Activated CD4-positive, alpha-beta memory T cell treated with anti-CD3 and anti-CD28 coated beads for 36 hours (primary cell): ENCODE measurements around the gene CREBZF. TPM values are rescaled to one million over a fixed set of nuclear protein-coding genes. Genes with fewer than 3 reads are reported as not detected.
"Not testable (repeated sequence)": the region's sequence is repeated elsewhere in the genome, so short reads cannot be mapped to it uniquely, and the experiment has no call there.

Experiments
- CTCF ChIA-PET: fragments of 350-600 bp; sonication (Branson Sonifier 250); formaldehyde crosslinking; loops from one replicate; lab custom pipeline; 2021; ENCODE audit warnings: antibody characterized with exemption, inconsistent platforms; lab: Charles Lee
- POLR2A ChIA-PET: fragments of 350-600 bp; sonication (Branson Sonifier 250); formaldehyde crosslinking; loops from one replicate; lab custom pipeline; 2021; ENCODE audit warnings: antibody characterized with exemption; lab: Charles Lee
- DNase-seq: peaks from one replicate; pipeline ENCODE4 v3.0.0-alpha.2; 2020
- H3K27ac Mint-ChIP-seq: one replicate; pipeline ENCODE4 v1.8.0; 2021; ENCODE audit warnings: mixed read lengths
- H3K27me3 Mint-ChIP-seq: one replicate; pipeline ENCODE4 v1.8.0; 2021; ENCODE audit warnings: mixed read lengths
- H3K36me3 Mint-ChIP-seq: one replicate; pipeline ENCODE4 v1.8.0; 2021; ENCODE audit warnings: mixed read lengths
- H3K4me1 Mint-ChIP-seq: one replicate; pipeline ENCODE4 v1.8.0; 2021; ENCODE audit warnings: low read depth, mixed read lengths
- H3K4me3 Mint-ChIP-seq: one replicate; pipeline ENCODE4 v1.8.0; 2021; ENCODE audit warnings: mild to moderate bottlenecking, mixed read lengths
- H3K9me3 Mint-ChIP-seq: one replicate; pipeline ENCODE4 v1.8.0; 2021; ENCODE audit warnings: mixed read lengths
- intact Hi-C: fragments of 100-400 bp; cut with micrococcal nuclease; formaldehyde crosslinking; loops from one replicate; pipeline ENCODE4 v1.15.1; 2023
- total RNA-seq, 2 experiments: library from RNA; stranded (reverse); gene quantifications; one replicate each; pipeline ENCODE4 v1.2.3, GENCODE V29; 2021

The CREBZF gene
- total RNA-seq, 2 experiments from 2014 or later: 40.8 to 45.2 TPM

- H3K36me3 Mint-ChIP-seq, H3K4me1 Mint-ChIP-seq, H3K27me3 Mint-ChIP-seq, DNase-seq, H3K9me3 Mint-ChIP-seq, H3K4me3 Mint-ChIP-seq, CTCF ChIA-PET, POLR2A ChIA-PET, intact Hi-C loops, H3K27ac Mint-ChIP-seq: not testable (repeated sequence)
These were observed 53.3 kb downstream of the CREBZF start for GRCh38 chr11:85611643-85612042.

Other genes starting within 250 kb of the CREBZF start
- 1 to 10 TPM; 1.7 to 2.1 TPM for gene DLG2, start 37.8 kb downstream of the CREBZF start, total RNA-seq
- 10 to 100 TPM; 59.8 to 64.5 TPM for gene TMEM126B, start 36.5 kb downstream of the CREBZF start, total RNA-seq
- gene TMEM126A, start 17.2 kb downstream of the CREBZF start, total RNA-seq: 10 to 100 TPM; 45.3 to 49.4 TPM
- gene CCDC89, start 21.1 kb upstream of the CREBZF start, total RNA-seq: not detected
- gene SYTL2, start 146.0 kb upstream of the CREBZF start, total RNA-seq: 10 to 100 TPM; 10.2 TPM
- gene CCDC83, start 190.3 kb upstream of the CREBZF start, total RNA-seq: not detected